SK-N-SH (cell line): ENCODE measurements around the gene SRR. TPM values are rescaled to one million over a fixed set of nuclear protein-coding genes. Genes with fewer than 3 reads are reported as not detected.

ENCODE experiments used
- CTCF ChIA-PET: fragments of 300-600, 350-600 bp; formaldehyde crosslinking; extraction: SDS; loops from one replicate; lab custom pipeline; 2021; lab: Yijun Ruan, JAX
- POLR2A ChIA-PET: fragments of 350-600 bp; sonication (Branson Sonifier 250); formaldehyde crosslinking; extraction: SDS; loops from one replicate; lab custom pipeline; 2020; ENCODE audit warnings: antibody characterized with exemption, inconsistent platforms; lab: Yijun Ruan, JAX
- DNase-seq: peaks from one replicate; pipeline ENCODE4 v3.0.0; 2012
- H2AFZ ChIP-seq: fragments of 200-600 bp; sonication (generic); 2 replicates; pipeline ENCODE4 v1.8.1; 2016; ENCODE audit warnings: antibody characterized with exemption, mild to moderate bottlenecking, low read depth
- H3F3A ChIP-seq: fragments of 200-600 bp; sonication (generic); replicated peaks from 2 replicates; pipeline ENCODE3; 2016; ENCODE audit warnings: antibody characterized with exemption, mild to moderate bottlenecking; ENCODE audit not compliant: insufficient read depth
- H3K27ac ChIP-seq, 2 experiments: fragments of 200-500 bp in 1 of 2; fragments of 200-600 bp in 1 of 2; sonication (Bioruptor generic) in 1 of 2; sonication (generic), shearing (Covaris generic) in 1 of 2; 2 replicates each; pipeline versions ENCODE4 v1.5.1 to v1.6.1; 2014 to 2016; ENCODE audit warnings: low read depth in 2 of 2, inconsistent platforms in 1 of 2, low read length in 1 of 2, mild to moderate bottlenecking in 1 of 2, mixed read lengths in 1 of 2
- H3K27me3 ChIP-seq: fragments of 200-600 bp; sonication (generic), shearing (Covaris generic); 2 replicates; pipeline ENCODE4 v1.6.1; 2016; ENCODE audit warnings: mixed run types; ENCODE audit not compliant: insufficient read depth
- H3K36me3 ChIP-seq, 2 experiments: fragments of 200-500 bp in 1 of 2; fragments of 200-600 bp in 1 of 2; sonication (Bioruptor generic) in 1 of 2; sonication (generic) in 1 of 2; replicated peaks in 1 of 2; 2 replicates each; pipeline versions ENCODE3 to v1.5.1; 2014 to 2016; ENCODE audit warnings: low read length in 1 of 2, mild to moderate bottlenecking in 1 of 2; ENCODE audit not compliant: insufficient read depth in 2 of 2, control insufficient read depth in 1 of 2
- H3K4me1 ChIP-seq, 2 experiments: fragments of 200-500 bp in 1 of 2; fragments of 200-600 bp in 1 of 2; sonication (Bioruptor generic) in 1 of 2; sonication (generic), shearing (Covaris generic) in 1 of 2; 2 replicates each; pipeline versions ENCODE4 v1.5.1 to v1.6.1; 2014 to 2016; ENCODE audit warnings: low read depth in 1 of 2, low read length in 1 of 2, mixed run types in 1 of 2; ENCODE audit not compliant: insufficient read depth in 2 of 2, control insufficient read depth in 1 of 2
- H3K4me2 ChIP-seq: fragments of 200-600 bp; sonication (generic), shearing (Covaris generic); 2 replicates; pipeline ENCODE4 v1.6.1; 2017; ENCODE audit warnings: mixed run types
- H3K4me3 ChIP-seq, 2 experiments: fragments of 200-500 bp in 1 of 2; fragments of 200-600 bp in 1 of 2; sonication (Bioruptor generic) in 1 of 2; sonication (generic), shearing (Covaris generic) in 1 of 2; 2 replicates each; pipeline versions ENCODE4 v1.5.1 to v1.8.1; 2014 to 2016; ENCODE audit warnings: low read depth in 2 of 2, inconsistent platforms in 1 of 2, low read length in 1 of 2, mild to moderate bottlenecking in 1 of 2, mixed read lengths in 1 of 2, moderate library complexity in 1 of 2
- H3K79me2 ChIP-seq: fragments of 200-600 bp; sonication (generic); 2 replicates; pipeline ENCODE4 v1.8.1; 2017; ENCODE audit warnings: mild to moderate bottlenecking; ENCODE audit not compliant: insufficient read depth
- H3K9ac ChIP-seq: fragments of 200-600 bp; sonication (generic); 2 replicates; pipeline ENCODE4 v1.6.1; 2017; ENCODE audit warnings: mixed run types
- H3K9me2 ChIP-seq: fragments of 200-600 bp; sonication (generic); 2 replicates; pipeline ENCODE4 v1.6.1; 2017; ENCODE audit warnings: mixed run types
- H3K9me3 ChIP-seq: fragments of 200-600 bp; sonication (generic); 2 replicates; pipeline ENCODE4 v1.6.1; 2017; ENCODE audit warnings: mixed run types, mild to moderate bottlenecking, moderate library complexity
- H4K20me1 ChIP-seq: fragments of 200-600 bp; sonication (generic); 2 replicates; pipeline ENCODE4 v1.6.1; 2017; ENCODE audit warnings: mild to moderate bottlenecking, mixed run types; ENCODE audit not compliant: insufficient read depth
- CHD2 ChIP-seq: fragments of 150-350 bp; IDR thresholded peaks from 2 replicates; pipeline ENCODE4 v1.6.1; 2018; ENCODE audit warnings: low read length; ENCODE audit not compliant: partially characterized antibody
- FOSL2 ChIP-seq: IDR thresholded peaks from 2 replicates; pipeline ENCODE4 v1.4.0; 2012; ENCODE audit warnings: low read depth, mild to moderate bottlenecking, moderate library complexity, borderline replicate concordance
- JUND ChIP-seq: IDR thresholded peaks from 2 replicates; pipeline ENCODE4 v1.4.0; 2012
- MAX ChIP-seq: IDR thresholded peaks from 2 replicates; pipeline ENCODE4 v1.4.0; 2012; ENCODE audit warnings: low read depth
- MEF2A ChIP-seq: IDR thresholded peaks from 2 replicates; pipeline ENCODE4 v1.4.0; 2012; ENCODE audit warnings: low read depth, borderline replicate concordance
- POLR2AphosphoS5 ChIP-seq: IDR thresholded peaks from 2 replicates; pipeline ENCODE4 v1.6.1; 2012; ENCODE audit warnings: low read depth, low read length
- RFX5 ChIP-seq: IDR thresholded peaks from 2 replicates; pipeline ENCODE4 v1.6.1; 2012; ENCODE audit warnings: mild to moderate bottlenecking, improper control_type of control experiment, low read length
- WGBS: methylation state at CpG from one replicate; pipeline ENCODE4 v1.1.6; 2017; ENCODE audit warnings: low lambda C conversion rate; 5-methylcytosine and 5-hydroxymethylcytosine counted together
- polyA plus RNA-seq, 3 experiments: library from polyadenylated mRNA; depleted of rRNA; stranded (reverse); fragments of >200 nt; gene quantifications; 2 replicates each; pipeline ENCODE4 v1.2.3, GENCODE V29; 2012
- TF ChIP-seq, protein P1 (sequence below): IDR thresholded peaks from 2 replicates; pipeline ENCODE4; 2012

Gene SRR
- polyA plus RNA-seq, 1 of the 3 experiments (the other 2 are of a cell fraction), result 18.5 TPM

DNA sequence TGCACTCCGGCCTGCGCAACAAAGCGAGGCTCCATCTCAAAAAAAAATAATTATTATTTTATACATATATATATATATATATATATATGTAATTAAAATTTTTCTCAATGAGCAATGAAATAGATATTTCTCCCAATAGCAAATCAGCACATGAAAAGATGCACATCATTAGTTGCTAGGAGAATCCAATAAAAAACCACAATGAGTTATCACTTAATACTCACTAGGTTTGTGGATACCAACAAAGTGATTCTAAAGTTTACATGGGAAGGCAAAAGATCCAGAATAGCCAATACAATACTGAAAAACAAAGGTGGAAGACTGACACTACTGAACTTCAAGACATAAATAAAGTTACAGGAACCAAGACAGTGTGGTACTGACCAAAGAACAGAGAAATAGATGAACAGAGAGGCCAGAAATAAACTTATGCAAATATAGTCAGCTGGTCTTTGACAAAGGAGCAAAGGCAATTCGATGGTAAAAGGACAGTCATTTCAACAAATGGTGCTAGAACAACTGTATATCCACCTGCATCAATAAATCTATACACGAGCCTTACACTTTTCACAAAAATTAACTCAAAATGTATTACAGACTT lies 13.8 kb upstream of the SRR start:
- Histone ChIP-seq H3K9ac (no peak overlapping the region), H3K4me1 (peaks cover 0 to 10% of the 10 kb centered on the region in 2 experiments; a peak in 1 of 4 replicates), H3K4me3 (no peak overlapping the region), H3K27ac (no peak overlapping the region), H3K4me2 (no peak overlapping the region), H3K9me2 (no peaks in the 10 kb centered on the region), H3K79me2 (peaks cover 64% of the 10 kb centered on the region), H3K27me3 (no peaks in the 10 kb centered on the region), H2AFZ (no peak overlapping the region), H3K9me3 (no peaks in the 10 kb centered on the region), H3K36me3 (peaks cover 37 to 62% of the 10 kb centered on the region in 2 experiments), H3F3A (peaks cover 30% of the 10 kb centered on the region), H4K20me1 (peaks cover 14% of the 10 kb centered on the region)
- WGBS, result 88% methylated on average over 5 of the region's 5 CpGs
- DNase-seq, result no peak
- CTCF ChIA-PET, result interaction anchor here (0.8 kb wide), 1 partner anchor 235 kb away, joined by 3 read pairs; the partner anchor contains the start of gene HIC1
- TF ChIP-seq, protein P1, sequence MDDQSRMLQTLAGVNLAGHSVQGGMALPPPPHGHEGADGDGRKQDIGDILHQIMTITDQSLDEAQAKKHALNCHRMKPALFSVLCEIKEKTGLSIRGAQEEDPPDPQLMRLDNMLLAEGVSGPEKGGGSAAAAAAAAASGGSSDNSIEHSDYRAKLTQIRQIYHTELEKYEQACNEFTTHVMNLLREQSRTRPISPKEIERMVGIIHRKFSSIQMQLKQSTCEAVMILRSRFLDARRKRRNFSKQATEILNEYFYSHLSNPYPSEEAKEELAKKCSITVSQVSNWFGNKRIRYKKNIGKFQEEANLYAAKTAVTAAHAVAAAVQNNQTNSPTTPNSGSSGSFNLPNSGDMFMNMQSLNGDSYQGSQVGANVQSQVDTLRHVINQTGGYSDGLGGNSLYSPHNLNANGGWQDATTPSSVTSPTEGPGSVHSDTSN, result no peak
- TF ChIP-seq MAX (no peak), RFX5 (peak; percentile 95), CHD2 (no peak), JUND (no peak)
- POLR2A ChIA-PET, result no interaction called here

DNA sequence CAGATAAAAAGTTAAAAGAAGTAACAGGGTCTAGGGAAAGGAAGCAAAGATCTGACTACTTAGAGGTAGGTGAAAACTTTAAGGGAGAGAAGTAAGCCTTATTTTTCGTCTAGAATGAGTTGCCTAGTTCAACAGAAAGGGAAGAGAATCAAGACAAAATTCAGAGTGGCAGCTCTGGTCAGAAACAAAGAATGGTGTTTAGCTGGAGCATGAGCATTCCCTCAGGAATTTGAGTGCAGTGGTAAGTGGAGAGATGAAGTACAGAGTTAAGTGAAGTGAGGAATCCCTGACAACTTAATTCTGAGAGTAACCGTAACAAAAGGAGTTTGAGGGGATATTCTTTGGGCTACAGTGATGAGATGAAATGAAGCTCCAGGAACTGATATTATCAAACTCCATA lies 11.7 kb upstream of the SRR start:
- DNase-seq, result no peak
- H3K4me1 ChIP-seq, result peaks cover 0 to 10% of the 10 kb centered on the region in 2 experiments; a peak in 1 of 4 replicates
- peaks cover 28% of the 10 kb centered on the region for H4K20me1 ChIP-seq
- H3K9me3 ChIP-seq, result no peaks in the 10 kb centered on the region
- H2AFZ ChIP-seq, result no peak overlapping the region
- peaks cover 74% of the 10 kb centered on the region for H3K79me2 ChIP-seq
- no peak overlapping the region for H3K4me3 ChIP-seq
- H3K36me3 ChIP-seq, result peaks cover 47 to 62% of the 10 kb centered on the region in 2 experiments
- peak overlapping the region in 1 of 2 experiments; percentile 74; a peak in 2 of 4 replicates for H3K27ac ChIP-seq
- ChIA-PET CTCF (interaction anchor here (1.4 kb wide), 1 partner anchor 9 kb away, joined by 6 read pairs; no protein-coding TSS in a partner anchor), POLR2A (no interaction called here)
- H3K9me2 ChIP-seq, result no peaks in the 10 kb centered on the region
- TF ChIP-seq POLR2AphosphoS5, result no peak
- no peak for TF ChIP-seq MAX
- TF ChIP-seq, protein P1, result peak; percentile 62
- TF ChIP-seq FOSL2, result peak; percentile 21; the same call in 1 of the 2 replicates
- no peak for TF ChIP-seq MEF2A
- peak overlapping the region; percentile 14; the same call in 1 of the 2 replicates for H3K4me2 ChIP-seq
- WGBS, result 57% methylated on average over 2 of the region's 2 CpGs
- peaks cover 24% of the 10 kb centered on the region for H3F3A ChIP-seq
- H3K27me3 ChIP-seq, result no peaks in the 10 kb centered on the region
- H3K9ac ChIP-seq, result no peak overlapping the region
